Measurements from ENCODE around the gene UBXN11. TPM values are rescaled to one million over a fixed set of nuclear protein-coding genes. Genes with fewer than 3 reads are reported as not detected.

UBXN11 gene
- 3.9 and 4.2 TPM in 2 replicates for total RNA-seq (2014; rRNA removed; shearing (Covaris generic))
- 33.3 and 34.1 TPM in 2 replicates for polyA plus RNA-seq (2014; cell fraction: nucleus; rRNA removed)

DNA sequence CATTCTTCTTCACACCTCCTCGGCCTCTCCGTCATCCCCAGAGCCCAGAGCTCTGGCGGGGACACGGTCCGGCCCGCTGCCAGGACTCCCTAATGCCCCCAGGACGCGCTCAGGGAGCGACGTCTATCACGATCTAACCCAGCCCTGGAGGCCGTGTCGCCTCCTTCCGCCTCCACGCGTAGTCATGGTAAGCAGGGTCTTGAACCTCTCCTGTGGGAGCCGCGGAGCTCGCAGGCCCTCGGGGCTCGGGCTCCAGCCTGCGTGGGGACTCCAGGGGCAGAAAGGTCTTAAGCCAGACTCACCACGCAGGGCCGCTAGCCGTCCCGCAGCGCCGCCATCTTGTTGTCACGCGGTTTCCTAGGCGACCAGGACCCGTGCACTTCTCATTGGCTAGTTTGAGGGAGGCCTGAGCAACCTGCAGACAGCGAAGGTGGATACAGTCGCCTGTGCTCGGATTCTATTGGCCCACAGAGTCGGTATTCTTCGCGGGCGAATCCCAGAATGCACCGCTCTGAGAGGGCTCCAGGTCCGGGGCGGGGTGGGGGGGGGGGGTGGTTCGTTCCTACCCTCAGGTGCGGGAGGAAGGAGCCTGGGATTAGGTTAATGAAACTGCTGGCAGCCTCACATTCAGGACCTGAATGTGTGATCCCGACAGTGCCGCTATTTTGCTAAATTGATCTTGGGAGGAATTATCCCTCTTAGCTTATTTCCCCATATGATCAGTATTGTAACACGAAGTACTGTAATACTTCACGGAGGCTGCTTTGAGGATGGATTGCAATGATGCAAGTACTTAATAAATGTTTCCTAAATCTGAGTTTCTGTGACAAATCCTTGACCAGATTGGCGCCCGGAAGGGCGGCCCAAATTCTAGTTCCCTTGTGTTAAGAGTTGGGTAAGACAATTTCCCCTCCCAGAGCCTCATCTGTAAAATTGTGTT, at the start of gene UBXN11:
TSS of gene UBXN11 (minus strand) at position 347 of the 940 bp plus-strand sequence. CDS start 3,753 bp downstream, outside the sequence.
- peak; percentile 92 for DNase-seq (ENCODE audit: extremely low read depth, low read depth)

DNA sequence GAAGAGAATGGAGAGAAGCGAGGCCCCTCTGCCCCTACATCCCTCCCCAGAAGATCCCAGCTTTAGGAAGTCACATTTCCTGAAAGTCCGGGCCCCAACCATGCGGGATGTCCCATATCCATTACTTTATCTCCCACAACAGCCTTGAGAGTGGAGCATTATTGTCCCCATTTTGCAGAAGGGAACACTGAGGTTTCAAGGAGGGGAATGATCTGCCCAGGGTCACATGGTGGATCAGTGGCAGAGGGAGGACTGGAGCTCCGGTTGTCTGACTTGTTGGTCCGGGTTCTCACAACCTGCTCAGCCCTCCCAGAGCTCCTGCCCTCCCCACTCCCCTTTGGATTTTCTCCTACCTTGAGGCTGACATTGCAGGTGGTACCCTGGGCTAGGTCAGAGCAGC, 49.7 kb upstream of the UBXN11 start:
- DNase-seq (ENCODE audit: extremely low read depth, low read depth), result no peak

DNA sequence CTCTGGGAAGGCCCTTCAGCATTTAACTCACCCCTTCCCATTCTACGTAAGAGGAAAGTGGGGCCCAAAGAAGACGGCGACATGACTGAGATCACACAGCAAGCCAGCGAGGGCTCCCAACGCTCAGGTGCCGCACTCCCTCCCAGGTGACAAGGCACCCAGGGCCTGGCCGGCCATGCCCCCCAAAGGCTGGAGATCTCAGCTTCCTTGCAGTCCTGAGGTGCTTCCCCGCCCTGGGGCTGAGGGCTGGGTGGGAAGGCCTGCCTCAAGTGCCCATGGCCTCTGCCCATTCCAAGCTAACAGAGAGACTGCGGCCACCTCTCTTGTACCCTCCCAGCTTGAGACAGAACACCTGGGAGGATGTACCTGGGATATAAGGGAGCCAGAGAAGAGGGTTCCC, 48.5 kb upstream of the UBXN11 start:
- DNase-seq (ENCODE audit: extremely low read depth, low read depth), result no peak

GRCh38 chr1:26353976-26354820, 47.8 kb upstream of the UBXN11 start, which contains the start of gene CRYBG2:
Gene CRYBG2 (minus strand): TSS chr1:26354130. CDS start chr1:26346657, 7,473 bp downstream.
- no peak for DNase-seq (ENCODE audit: extremely low read depth, low read depth)

- no peak for DNase-seq (ENCODE audit: extremely low read depth, low read depth)
Measured at GRCh38 chr1:26353210-26353859, 46.9 kb upstream of the UBXN11 start.

- DNase-seq (ENCODE audit: extremely low read depth, low read depth), result no peak
Measured at GRCh38 chr1:26352338-26352679, 45.9 kb upstream of the UBXN11 start.

- DNase-seq (ENCODE audit: extremely low read depth, low read depth), result no peak
Measured at GRCh38 chr1:26351590-26352337, 45.3 kb upstream of the UBXN11 start.

GRCh38 chr1:26350701-26351589, 44.5 kb upstream of the UBXN11 start:
- DNase-seq (ENCODE audit: extremely low read depth, low read depth), result no peak

- no peak for DNase-seq (ENCODE audit: extremely low read depth, low read depth)
Measured at GRCh38 chr1:26350343-26350700, 43.9 kb upstream of the UBXN11 start.

- no peak for DNase-seq (ENCODE audit: extremely low read depth, low read depth)
Measured at GRCh38 chr1:26349877-26350244, 43.4 kb upstream of the UBXN11 start.

- no peak for DNase-seq (ENCODE audit: extremely low read depth, low read depth)
Measured at GRCh38 chr1:26349188-26349876, 42.9 kb upstream of the UBXN11 start.

GRCh38 chr1:26346274-26347033, 40.0 kb upstream of the UBXN11 start:
- DNase-seq (ENCODE audit: extremely low read depth, low read depth), result no peak

- no peak for DNase-seq (ENCODE audit: extremely low read depth, low read depth)
Measured at GRCh38 chr1:26345718-26346117, 39.3 kb upstream of the UBXN11 start.

GRCh38 chr1:26344147-26344920, 37.9 kb upstream of the UBXN11 start:
- DNase-seq (ENCODE audit: extremely low read depth, low read depth), result no peak

DNA sequence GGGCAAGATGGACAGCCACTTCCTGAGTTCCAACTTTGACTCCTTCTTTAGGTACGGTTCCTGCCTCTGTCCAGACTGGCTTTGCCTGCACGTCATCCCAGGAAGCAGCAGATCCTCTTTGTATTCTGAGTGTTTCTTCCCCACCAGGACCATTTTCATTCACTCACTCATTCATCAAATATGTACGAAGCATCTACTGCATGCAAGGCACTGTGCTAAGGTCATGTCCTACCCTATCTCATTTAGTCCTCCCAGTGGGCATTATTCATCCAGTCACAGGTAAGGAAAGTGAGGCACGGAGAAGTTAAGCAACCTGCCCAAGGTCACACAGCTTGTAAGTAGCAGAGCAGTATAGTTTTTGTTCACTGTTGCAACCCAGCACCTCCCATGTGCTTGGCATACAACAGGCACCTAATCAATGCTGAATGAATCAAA, 33.6 kb upstream of the UBXN11 start:
- no peak for DNase-seq (ENCODE audit: extremely low read depth, low read depth)

- no peak for DNase-seq (ENCODE audit: extremely low read depth, low read depth)
Measured at GRCh38 chr1:26338670-26339069, 32.2 kb upstream of the UBXN11 start.

DNA sequence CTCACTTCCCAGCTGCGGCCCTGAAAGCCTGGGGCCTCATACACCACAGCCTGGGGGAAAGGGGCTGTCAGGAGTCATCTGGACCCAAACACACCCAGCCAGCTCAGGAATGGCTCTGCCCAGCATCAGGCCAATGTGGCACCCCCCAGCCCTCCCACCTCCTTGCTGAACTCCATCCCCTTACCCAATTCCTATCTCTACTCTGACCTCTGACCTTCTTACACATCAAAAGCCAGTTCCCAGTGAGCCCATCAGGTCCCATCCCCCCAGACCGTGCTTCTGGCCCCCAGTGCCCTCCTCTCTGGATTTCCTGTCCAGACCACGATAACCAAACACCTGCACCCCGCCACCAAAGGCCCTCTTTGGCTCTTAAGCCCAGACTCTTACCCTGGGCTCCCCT, 31.2 kb upstream of the UBXN11 start:
- no peak for DNase-seq (ENCODE audit: extremely low read depth, low read depth)

Measured in NCI-H460 (cell line).